HG02623 (cell line): Measurements from ENCODE around the gene PATZ1.

Source experiments
- ATAC-seq: cut with Tn5 transposase; IDR thresholded peaks from one replicate; pipeline ENCODE4 v1.9.1; 2021; ENCODE audit warnings: moderate library complexity; ENCODE audit not compliant: unreplicated experiment

Gene PATZ1

DNA sequence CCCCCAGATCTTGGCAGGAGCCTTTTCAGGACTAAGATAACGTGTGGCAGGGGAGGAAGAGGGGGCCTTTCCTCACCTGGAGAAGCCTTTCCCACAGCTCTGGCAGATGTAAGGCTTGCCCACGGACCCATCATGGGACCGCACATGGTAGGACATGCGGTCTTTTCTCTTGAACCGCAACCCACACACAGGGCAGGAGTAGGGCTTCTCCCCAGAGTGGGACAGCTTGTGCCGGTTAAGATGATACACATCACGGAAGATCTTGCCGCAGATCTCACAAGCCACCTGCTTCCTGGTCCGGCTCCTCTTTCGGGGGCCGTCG is 1.9 kb downstream of the PATZ1 start:
- no peak for ATAC-seq

DNA sequence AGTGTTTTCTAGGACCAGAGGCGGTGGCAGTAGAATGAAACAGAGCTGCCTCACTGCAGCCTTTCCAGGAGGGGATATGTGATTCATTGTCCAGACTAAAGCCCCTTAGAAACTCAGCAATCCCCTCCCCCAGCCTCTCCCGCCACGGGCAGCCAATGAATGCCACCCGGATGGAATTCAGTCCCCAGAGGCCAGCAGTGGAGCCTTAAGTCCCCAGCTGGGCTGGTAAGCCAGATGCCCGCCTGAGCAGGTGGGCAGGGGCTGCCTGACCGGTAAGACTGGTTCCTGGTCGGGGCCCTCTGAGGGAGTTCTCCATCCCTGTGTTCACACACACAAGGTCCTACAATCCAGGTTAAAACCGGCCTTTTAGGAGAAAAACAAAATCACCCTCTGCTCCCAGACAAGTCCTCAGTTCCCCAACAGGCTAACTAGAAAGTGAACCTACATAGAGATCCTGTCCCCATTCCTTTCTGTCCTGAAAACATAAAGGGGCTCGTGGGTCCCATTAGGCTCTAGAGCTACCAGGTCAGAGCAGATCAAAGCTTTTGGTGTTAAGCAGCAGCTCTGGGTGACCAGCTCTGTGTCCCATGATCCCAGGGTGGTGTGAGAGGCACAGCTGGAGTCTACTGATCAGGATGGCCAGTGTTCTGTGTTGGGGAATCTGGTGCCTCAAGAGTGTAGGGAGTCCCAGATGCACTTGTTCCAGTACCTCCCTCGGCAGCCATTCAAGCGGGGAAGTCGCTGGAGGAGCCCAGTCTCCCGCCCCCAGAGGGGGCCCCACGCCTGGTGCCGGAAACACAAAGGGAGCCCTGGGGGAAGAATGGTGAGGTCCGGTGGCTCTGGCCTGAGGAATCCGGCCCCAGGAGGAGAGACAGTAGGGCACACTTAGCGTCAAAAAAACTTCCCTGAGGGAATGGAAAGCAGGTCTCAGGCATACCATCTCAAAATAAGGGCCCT is 2.6 kb downstream of the PATZ1 start:
- no peak for ATAC-seq

DNA sequence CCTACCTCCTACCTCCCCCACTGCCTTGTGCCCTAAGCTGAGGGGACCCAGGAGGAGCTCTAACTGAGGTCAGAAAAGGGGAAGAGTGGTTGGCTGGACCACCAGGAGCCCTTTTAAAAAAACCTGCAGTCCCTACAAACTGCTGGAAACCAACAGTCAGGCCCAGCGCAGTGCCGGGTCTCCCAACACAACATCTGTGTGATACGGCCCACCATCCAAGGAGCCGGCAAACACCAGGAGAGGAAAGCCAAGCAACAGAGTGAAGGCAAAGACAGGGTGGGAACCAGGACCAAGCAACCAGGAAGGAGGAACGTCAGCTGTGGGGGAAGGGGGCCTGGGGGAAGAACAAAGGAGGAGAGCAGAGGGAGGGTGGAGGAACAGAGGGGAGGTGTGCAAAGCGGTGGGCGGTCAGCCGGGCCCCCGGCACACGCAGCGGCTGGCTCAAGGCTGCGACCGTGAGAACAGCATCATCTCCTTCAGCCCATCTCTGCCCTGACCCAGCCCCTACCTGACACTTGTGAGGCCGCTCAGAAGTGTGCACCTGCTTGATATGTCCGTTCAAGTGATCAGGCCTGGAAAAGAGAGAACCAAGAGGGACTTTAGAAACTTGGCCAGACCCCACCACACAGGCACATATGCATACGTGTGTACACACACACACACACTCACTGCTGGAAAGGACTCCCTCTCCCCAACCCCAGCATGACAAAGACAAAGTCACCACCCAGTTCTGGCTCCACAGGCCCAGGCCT is 3.6 kb downstream of the PATZ1 start:
- ATAC-seq: no peak

DNA sequence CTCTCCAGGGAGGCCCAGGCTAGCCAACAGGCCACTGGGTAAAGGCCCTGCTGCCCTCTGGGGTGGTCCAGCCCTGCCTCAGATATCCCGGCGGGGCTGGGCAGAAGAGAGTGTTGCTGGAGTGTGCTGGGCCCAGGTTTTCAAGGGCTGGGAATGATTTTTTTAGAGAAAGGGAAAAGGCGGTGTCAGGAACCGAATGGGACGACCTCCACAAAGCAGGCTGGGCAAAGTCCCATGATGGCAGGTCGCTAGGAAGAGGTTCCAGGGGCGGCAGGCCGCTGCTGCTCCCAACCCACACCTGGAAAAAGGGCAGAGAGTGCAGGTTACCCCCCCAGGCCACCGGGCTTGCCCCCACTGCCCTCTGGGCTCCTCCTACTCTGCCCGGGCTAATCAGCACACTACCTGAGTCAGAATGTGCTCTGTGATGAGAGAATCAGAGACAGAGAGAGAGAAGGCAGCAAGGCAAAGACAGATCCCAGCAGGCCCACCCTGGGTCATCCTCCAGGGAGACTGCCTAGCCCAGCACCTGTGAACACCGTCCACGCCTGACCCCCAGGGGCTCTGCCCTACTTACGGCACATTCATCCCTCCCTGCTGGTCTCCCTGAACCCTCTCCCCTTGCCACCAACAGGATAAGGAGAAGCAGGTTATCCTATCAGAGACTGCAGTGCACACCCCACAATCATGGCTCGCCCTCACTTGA is 4.6 kb downstream of the PATZ1 start:
- no peak for ATAC-seq

DNA sequence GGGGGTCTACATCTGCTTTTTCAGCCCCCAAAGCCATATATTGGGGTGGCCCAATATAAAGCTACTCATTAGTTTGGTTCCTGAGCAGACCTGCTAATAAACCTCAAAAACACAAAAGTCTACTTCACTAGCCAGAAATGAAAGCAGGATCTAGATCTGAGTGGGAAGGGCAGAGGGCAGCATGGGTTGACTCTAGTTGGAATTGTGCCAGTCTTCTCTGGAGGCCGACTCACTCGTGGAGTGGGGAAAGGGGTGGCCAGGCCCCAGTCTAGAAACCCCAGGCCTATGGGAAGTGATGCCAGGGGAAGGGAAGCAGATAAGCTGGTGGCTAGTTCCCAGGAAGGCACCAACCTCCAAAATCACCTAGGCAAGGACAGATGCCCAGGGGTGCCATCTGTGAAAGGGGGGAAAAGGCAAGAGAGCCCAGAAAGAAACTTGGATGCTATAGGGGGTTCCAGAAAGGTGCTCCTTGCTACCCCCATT is 5.3 kb downstream of the PATZ1 start:
- no peak for ATAC-seq

DNA sequence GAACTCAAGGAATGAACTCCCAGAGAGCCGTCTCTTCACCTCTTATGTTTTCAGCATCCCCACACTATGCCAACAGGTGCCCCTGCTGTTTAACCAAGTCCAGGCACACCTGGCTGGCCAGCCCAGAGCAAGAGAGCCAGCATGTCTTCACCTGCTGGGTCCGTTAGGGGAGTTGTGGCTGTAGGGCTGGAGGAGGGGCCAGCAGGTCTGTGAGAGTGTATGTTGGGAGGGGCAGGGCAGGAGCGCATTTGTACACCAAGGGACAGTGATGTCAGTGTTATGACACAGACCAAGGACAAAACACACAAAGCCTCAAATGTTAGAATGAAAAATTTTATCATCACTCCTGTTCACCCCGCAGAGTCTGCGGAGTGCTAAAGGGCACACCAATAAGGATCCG is 5.8 kb downstream of the PATZ1 start:
- no peak for ATAC-seq

DNA sequence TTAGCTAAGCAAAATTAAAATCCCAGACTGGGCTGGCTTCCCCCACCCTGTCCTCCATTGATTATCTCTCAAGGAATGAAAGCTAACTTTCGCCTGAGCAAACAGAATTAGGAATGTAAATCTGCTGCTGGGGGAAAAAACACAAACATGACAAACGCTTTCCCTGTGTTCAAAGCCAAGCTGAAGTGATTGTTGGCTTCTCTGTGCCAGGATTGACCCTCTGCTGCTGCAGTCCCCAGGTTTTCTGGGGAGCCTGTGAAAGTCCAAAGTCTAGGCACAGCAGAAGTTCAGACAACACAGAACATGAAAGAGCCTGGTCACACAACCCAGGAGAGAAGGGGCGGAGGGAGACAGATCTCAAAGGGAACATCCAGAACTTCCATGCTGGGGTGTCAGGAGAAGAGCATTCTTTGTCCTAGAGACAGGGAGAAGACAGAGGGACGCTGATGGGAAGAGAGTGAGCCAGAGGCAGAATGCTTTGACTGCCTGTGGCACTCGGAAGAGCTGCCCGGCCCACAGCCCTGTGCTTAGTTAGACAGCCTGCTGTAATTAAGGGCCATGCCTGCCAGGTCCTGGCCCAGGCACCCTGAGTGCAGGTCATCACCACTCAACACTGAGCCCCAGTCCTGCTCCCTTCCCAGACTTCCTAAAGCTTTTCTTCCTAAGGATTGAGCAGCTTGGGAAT is 6.9 kb downstream of the PATZ1 start:
- no peak for ATAC-seq

DNA sequence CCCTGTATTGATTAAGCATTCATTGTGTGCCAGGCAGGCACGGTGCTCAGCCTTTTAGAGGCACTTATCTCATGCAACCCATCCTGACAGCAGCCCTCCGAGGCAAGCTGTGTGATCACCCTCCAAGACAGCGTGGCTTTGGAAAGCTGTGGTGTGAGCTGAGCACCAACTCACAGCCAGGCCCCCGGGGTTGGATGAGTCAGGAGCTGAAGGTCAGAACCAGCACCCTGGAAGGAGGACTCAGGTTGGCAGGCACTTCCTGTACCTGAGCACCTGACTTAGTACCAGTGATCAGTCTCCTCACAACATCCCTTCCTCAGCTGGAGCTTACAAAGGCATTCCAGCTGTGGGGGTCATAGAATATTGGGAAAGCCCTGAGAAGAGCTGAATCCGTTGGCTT is 9.0 kb downstream of the PATZ1 start:
- no peak for ATAC-seq

DNA sequence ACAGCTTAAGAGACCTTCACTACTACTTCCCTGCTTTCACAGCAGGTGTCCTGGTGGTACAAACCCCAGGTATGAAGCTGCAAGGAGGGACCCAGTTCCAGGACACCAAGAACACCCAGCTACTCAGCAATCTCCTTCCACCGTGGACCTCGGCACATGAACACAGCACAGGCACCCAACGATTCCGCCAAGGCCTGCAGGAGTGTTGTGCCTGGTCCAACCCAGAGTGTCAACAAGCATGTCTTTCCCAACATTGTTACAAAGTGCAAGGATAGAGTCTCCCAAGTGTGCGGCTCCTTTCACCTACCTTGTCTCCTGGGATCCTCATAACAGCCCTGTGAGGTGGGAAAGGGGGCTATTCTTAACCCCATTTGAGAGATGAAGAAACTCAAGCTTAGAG is 11.8 kb downstream of the PATZ1 start:
- no peak for ATAC-seq

DNA sequence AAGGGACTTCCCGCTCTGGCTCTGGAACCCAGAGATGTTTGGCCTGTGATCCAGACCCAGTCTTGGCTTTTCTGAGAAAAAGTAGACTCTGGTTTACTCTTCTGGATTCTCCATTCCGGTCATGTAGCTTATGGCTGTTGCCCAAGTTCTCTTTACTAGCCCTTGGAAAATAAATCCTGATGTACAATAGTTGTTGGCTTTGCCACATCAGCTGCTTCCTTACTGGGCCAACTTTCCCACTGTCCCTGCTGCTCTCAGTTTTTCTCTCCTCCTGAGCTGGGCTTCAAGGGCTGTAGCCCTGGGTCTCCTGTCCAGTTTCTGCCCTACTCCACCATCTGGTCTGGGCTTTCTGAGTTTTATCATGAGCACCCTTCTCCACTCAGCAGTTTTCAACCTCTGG is 12.5 kb downstream of the PATZ1 start:
- no peak for ATAC-seq

DNA sequence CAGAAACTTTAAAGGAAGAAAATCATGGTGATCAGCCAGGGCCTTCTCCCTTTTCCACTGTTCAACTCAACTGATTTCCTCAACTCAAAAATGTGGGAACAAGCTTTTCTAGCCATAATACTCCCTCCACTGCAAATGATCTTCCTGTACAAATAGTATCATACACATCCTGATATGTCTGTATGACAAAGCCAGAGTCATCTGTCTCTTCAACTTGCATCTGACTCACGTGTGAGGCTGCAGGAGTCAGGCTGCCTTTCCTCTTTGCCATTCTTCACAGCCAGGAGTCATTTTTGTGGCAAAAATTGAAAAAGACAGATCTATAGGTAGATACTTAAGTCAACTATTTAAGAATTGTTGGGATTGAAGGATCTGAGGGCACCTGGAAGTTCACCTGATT is 13.3 kb downstream of the PATZ1 start:
- no peak for ATAC-seq

DNA sequence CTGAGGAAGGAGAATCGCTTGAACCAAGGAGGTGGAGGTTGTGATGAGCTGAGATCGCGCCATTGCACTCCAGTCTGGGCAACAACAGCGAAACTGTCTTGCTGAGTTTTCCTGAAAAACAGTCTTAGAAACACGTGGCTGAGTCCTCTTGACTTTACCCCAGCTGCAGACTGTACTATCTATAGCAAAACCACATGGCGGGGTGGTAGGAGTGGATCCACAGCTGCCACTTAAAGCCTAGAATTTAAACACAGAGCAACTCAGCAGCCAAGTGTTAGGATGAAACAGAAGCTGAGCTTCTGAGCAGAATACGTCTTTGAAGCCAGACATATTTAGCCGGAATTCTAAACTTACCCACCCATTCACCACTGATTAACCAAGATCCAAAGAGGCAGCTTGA is 14.1 kb downstream of the PATZ1 start:
- ATAC-seq: no peak

DNA sequence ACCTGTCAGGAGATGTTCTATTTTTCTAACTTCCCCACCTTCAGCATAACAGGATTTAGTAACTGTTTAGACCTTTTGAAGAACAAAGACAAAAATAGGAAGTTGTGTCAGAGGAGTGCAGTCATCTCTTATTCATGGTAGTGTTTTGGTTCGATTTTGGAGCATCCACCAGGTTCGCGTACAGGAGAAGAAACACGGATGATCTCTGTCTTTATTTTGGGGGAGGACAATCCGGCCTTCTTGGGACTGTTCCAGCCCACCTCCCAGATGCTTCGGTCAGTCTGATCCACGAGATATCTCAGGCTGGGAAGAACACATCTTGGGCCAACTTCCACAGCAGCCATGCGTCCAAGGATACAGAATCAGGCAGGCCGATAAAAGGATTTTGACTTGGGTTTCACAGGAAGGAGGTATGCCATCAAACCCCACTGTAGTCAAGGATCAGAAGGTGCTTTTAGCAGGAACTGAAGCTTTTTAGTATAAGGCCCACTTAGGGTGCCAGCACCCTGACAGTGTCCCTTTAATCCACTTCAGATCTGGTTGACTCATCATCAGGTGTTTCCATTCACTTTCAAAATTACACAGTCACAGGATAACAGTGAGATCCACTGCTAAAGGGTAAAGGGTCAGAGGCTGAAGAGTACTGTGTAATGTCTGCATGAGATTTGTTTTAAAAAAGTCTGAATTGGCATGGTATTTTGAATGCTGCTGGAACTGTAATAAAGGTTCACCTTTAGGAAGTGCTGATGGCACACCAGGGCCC is 16.5 kb downstream of the PATZ1 start:
- no peak for ATAC-seq

DNA sequence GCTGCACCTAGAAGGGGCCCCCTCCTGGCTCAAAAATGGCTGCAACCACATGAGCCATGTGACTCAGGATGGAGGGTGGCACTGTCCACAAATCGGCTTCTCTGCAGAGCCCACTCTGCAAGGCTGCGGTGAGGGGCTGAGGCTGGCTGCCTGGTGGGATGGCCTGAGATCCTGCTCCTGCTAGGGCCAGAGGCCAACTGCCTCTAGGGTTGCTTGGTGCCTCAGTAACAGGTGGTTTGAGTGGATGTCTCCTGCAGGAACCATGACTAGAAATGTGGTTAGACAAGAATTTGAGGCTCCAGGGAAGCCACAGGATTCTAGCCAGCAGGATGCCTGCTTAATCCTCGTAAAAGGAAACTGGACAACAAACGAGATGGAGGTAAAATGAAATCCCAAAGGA is 17.1 kb downstream of the PATZ1 start:
- ATAC-seq: no peak

DNA sequence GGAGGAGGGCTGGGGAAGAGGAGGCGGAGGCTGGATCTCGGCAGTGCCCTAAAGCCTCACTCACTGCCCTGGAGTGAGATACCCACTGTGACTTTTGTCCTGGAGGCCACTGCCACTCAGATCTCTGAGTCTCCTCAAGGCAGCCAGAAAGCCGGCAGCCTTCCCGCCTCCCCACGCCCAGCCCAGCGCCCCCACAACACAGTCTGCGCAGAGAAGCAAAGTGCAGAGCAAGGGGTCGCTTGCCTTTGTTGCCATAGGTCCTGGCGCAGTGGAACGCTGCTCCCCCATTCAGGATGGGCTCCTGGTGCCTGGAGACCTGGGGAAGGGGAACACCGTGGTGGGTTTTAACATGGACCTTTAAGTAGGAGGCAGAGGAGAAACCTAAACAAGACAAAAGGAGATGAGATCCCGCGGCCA is 17.6 kb downstream of the PATZ1 start:
- no peak for ATAC-seq

DNA sequence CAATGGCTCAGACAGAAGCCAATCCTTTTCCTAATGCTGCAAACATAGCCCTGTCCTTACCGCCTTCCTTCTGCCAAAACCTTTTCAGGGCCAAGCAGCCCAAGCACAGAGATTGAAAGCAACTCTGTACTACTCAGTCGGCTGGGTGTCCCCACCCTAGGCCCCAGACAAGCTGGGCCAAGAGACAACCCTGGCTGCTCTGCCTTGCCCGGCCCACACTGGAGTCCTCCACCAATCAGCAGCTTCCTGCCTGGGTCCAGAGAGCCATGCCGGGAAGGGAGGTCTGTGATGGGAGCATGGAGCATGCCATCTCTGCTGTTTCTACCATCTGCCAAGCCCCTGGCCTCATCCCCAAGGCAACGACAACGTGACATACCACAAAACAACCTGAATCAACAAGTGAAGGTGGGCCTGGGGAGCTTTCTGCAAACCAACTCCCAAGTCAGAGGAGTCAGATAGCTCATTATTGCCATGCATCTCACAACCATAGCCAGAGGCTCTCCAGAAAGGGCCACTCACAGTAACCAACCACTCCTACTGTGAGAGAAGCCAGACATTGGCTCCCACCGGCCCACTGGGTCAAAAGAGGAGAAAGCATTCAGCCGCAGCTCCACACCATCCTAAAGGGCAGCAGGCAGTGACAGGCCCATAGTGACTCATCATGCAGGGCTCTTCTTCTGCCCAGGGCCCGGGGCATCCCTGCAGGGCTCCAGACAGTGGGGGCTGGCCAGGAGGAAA is 18.2 kb downstream of the PATZ1 start:
- no peak for ATAC-seq

DNA sequence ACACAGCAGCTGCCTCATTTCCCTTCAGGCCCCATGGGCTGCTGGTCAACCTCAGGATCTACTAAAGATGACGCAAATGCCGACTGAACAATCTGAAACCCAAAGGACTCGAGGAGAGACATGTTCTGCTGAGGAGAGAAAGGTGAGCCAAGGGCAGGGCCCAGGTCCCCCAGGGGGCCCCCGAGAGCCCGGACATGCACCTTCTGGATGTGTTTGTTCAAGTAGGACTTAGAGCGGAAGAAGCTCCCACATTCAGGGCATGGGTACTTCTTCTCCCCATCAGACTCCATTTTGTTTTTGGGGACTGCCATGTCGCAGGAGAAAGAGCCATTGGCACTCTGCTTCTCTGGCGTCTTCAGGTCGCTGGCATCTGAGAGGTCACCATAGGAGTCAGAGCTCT is 19.3 kb downstream of the PATZ1 start:
- ATAC-seq: no peak

DNA sequence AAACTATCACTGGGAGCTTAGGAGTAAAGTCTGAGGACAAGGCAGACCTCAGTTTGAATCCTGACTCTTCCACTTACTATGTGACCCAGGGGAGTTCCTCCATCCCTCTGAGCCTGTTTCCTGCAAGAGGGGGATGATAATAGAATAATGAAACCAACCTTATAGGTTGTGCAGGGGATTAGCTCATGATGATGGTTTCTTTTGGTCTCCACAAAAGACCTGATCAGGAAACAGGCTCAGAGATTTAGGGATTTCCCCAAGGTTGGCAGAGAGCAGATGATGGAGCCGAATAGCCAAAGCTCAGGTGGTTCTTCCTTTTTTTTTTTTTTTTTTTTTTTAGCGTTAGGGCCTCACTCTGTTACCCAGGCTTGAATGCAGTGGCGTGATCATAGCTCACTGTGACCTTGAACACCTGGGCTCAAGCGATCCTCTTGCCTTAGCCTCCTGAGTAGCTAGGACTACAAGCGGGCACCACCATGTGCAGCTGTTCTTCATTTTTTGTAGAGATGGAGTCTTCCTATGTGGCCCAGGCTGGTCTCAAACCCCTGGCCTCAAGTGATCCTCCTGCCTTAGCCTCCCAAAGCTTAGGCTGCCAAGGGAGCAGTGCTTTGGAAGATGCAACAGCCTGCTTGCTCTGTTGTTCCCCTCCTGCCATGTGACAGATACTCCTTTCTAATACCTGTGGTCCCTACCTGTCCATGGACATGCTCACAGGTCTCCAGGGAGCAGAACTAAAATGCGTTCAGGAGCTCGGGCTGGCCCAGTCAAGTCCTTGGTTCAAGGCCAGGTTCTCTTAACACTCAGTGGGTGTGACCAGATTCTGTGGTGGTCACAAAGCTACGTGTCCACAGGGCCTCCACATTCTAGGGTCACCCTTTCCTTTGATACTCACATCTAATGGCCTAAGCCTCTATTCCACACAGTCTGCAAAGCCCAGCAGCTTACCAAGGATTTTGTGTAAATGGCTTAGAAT is 22.3 kb downstream of the PATZ1 start:
- no peak for ATAC-seq
